ENCODE measurements around the gene OR10A7.

The OR10A7 gene

DNA sequence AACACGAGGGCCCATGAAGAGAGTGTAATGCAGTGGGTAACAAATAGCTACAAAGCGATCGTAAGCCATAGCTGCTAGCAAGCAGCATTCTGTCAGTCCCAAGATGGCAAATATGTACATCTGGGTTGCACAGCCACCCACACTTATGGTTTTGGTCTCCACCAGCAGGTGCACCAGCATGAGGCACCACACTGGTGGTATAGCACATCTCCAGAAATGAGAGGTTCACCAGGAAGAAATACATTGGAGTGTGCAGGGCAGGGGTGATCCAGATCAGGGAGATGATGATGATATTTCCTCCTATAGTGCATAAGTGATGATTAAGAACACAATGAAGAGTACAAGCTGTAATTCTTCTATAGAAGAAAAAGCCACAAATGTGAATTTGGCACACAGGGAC lies 26.4 kb upstream of the OR10A7 start:
- H3K4me3 ChIP-seq (ENCODE audit: low read depth, low read length), result no peak overlapping the region
- TF ChIP-seq, protein P1, sequence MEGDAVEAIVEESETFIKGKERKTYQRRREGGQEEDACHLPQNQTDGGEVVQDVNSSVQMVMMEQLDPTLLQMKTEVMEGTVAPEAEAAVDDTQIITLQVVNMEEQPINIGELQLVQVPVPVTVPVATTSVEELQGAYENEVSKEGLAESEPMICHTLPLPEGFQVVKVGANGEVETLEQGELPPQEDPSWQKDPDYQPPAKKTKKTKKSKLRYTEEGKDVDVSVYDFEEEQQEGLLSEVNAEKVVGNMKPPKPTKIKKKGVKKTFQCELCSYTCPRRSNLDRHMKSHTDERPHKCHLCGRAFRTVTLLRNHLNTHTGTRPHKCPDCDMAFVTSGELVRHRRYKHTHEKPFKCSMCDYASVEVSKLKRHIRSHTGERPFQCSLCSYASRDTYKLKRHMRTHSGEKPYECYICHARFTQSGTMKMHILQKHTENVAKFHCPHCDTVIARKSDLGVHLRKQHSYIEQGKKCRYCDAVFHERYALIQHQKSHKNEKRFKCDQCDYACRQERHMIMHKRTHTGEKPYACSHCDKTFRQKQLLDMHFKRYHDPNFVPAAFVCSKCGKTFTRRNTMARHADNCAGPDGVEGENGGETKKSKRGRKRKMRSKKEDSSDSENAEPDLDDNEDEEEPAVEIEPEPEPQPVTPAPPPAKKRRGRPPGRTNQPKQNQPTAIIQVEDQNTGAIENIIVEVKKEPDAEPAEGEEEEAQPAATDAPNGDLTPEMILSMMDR (IDR thresholded peaks at IDR 0.05; ENCODE audit: low read depth, low read length), result no peak

GRCh38 chr12:55226523-55226922 lies 5.7 kb downstream of the OR10A7 start:
- TF ChIP-seq, protein P1 (IDR thresholded peaks at IDR 0.05; ENCODE audit: low read depth, low read length), result no peak

GRCh38 chr12:55227643-55228042 lies 6.8 kb downstream of the OR10A7 start:
- no peak overlapping the region for H3K4me3 ChIP-seq (ENCODE audit: low read depth, low read length)
- TF ChIP-seq, protein P1 (IDR thresholded peaks at IDR 0.05; ENCODE audit: low read depth, low read length), result no peak

More at GRCh38 chr12:55226523-55226922, 5.7 kb downstream of the OR10A7 start:
- H3K4me3 ChIP-seq (ENCODE audit: low read depth, low read length), result no peak overlapping the region

GRCh38 chr12:55244309-55244708 lies 23.5 kb downstream of the OR10A7 start, which contains the start of gene OR6C74:
OR6C74 (plus strand) TSS chr12:55244609; CDS start chr12:55247288, 2,679 bp downstream.
- TF ChIP-seq, protein P1 (IDR thresholded peaks at IDR 0.05; ENCODE audit: low read depth, low read length), result no peak

GRCh38 chr12:55246159-55246558 lies 25.3 kb downstream of the OR10A7 start:
- TF ChIP-seq, protein P1 (IDR thresholded peaks at IDR 0.05; ENCODE audit: low read depth, low read length), result no peak
- H3K4me3 ChIP-seq (ENCODE audit: low read depth, low read length), result no peak overlapping the region

More at GRCh38 chr12:55244309-55244708, 23.5 kb downstream of the OR10A7 start, which contains the start of gene OR6C74:
- no peak within 1 kb of the TSS for H3K4me3 ChIP-seq (ENCODE audit: low read depth, low read length)

GRCh38 chr12:55250944-55251343 lies 30.1 kb downstream of the OR10A7 start:
- H3K4me3 ChIP-seq (ENCODE audit: low read depth, low read length), result no peak overlapping the region
- TF ChIP-seq, protein P1 (IDR thresholded peaks at IDR 0.05; ENCODE audit: low read depth, low read length), result no peak

DNA sequence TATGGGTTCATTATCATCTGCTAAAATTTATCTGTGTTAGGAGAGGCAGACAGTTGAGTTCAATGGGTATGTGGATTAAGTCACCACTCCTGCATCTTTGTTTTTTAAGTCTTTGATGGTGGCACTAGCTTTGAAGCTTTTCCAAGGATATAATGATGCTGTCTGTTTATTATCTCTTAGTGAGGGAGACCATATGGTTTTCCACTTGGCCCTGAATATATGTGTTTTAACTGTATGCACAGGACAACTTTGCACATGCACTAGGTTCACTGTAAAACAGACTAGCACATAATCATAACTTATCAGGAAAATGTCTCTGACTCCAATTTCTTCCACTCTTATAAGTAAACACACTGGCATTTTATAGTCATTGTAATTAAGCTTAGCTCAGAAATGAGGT lies 32.5 kb downstream of the OR10A7 start:
- TF ChIP-seq, protein P1 (IDR thresholded peaks at IDR 0.05; ENCODE audit: low read depth, low read length), result no peak
- H3K4me3 ChIP-seq (ENCODE audit: low read depth, low read length), result no peak overlapping the region
